ENCODE results near the gene EIF4A2. TPM values are rescaled to one million over a fixed set of nuclear protein-coding genes. Genes with fewer than 3 reads are reported as not detected.
"Not testable (repeated sequence)": the region's sequence is repeated elsewhere in the genome, so short reads cannot be mapped to it uniquely, and the experiment has no call there.

Gene EIF4A2
- total RNA-seq, 1 donor from 2014 or later, result 292 TPM

DNA sequence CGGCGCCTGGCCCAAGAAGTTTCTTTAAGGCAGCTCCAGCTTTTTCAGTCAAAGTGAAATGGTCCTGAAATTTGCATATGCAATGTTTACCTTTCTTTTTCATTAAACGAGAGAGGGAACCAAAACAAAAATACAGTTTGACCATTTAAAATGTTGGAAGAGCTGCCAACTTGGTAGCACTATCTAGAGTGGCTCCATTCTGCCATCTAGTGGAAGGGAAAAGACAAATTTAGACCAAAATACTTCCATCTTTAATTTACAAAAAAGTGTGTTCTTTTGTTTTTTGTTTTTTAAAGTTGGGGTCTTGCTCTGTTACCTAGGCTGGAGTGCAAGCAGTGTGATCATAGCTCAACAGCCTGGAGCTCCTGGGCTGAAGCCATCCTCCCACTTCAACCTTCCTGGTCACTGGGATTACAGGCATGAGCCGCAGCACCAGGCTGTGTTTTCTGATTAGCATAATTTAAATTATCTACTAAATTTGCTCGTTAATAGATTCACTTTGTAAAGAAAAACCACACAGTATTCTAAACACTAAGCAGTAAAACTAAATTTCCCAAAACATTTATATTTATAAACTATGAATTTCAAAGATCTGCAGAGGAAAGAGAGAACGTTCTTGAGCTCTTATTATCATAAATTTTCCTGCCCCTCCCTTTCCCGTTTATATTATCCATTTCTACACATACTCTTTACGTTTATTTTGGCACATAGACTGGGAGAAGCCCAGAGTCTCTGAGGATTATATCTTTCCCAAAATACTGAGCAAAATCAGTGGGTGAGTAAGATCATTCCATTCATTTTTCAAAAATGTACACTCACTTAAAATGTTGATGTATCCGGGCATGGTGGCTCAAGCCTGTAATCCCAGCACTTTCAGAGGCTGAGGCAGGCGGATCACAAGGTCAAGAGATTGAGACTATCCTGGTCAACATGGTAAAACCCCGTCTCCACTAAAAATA is 38.3 kb downstream of the EIF4A2 start:
- TF ChIP-seq, protein P1, sequence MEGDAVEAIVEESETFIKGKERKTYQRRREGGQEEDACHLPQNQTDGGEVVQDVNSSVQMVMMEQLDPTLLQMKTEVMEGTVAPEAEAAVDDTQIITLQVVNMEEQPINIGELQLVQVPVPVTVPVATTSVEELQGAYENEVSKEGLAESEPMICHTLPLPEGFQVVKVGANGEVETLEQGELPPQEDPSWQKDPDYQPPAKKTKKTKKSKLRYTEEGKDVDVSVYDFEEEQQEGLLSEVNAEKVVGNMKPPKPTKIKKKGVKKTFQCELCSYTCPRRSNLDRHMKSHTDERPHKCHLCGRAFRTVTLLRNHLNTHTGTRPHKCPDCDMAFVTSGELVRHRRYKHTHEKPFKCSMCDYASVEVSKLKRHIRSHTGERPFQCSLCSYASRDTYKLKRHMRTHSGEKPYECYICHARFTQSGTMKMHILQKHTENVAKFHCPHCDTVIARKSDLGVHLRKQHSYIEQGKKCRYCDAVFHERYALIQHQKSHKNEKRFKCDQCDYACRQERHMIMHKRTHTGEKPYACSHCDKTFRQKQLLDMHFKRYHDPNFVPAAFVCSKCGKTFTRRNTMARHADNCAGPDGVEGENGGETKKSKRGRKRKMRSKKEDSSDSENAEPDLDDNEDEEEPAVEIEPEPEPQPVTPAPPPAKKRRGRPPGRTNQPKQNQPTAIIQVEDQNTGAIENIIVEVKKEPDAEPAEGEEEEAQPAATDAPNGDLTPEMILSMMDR (IDR thresholded peaks at IDR 0.05; ENCODE audit: insufficient read depth, low read length, poor library complexity, severe bottlenecking), result peak; percentile 63
- H3K4me3 ChIP-seq (ENCODE audit: low read depth, low read length), result no peak overlapping the region
- no peak for DNase-seq (ENCODE audit: low read depth)
- peaks cover 3% of the 10 kb centered on the region for H3K27me3 ChIP-seq (ENCODE audit: control insufficient read depth, insufficient read depth, low read length)
- no peaks in the 10 kb centered on the region for H3K36me3 ChIP-seq (ENCODE audit: control insufficient read depth, insufficient read depth, low read length)

DNA sequence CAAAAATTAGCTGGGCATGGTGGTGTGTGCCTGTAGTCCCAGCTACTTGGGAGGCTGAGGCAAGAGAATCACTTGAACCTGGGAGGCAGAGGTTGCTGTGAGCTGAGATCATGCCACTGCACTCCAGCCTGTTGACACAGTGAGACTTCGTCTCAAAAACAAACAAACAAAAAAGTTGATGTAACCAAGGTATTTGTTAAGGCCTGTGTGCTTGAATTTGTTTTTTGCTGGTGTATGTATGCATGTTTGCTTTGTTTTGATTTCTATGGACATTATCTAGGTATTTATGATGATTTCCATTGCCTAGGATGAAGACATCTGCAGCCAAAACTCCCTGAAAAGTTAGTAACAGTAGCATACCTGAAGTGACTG is 39.0 kb downstream of the EIF4A2 start:
- not testable (repeated sequence) for H3K4me3 ChIP-seq (ENCODE audit: low read depth, low read length); H3K36me3 ChIP-seq (ENCODE audit: control insufficient read depth, insufficient read depth, low read length); DNase-seq (ENCODE audit: low read depth)

DNA sequence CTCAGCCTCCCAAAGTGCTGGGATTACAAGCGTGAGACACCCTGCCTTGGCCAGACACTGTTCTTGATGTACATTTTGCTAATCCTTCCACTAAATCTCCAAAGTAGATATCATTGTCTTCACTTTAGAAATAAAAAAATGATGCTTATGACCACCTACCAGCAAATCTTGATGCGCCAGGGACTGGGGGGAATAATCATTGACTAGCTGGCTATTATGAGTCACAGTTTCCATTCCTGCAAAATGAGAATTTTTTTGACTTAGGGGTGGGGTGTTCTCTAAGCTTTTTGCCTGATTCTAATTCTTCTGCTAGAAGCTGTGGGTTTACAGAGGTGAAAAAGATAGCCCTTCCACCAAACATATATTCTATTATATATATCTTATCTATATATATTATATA is 40.0 kb downstream of the EIF4A2 start:
- TF ChIP-seq, protein P1 (IDR thresholded peaks at IDR 0.05; ENCODE audit: insufficient read depth, low read length, poor library complexity, severe bottlenecking), result no peak
- Histone ChIP-seq H3K27me3 (ENCODE audit: control insufficient read depth, insufficient read depth, low read length) (peaks cover 8% of the 10 kb centered on the region), H3K4me3 (ENCODE audit: low read depth, low read length) (no peak overlapping the region), H3K36me3 (ENCODE audit: control insufficient read depth, insufficient read depth, low read length) (no peaks in the 10 kb centered on the region)
- no peak for DNase-seq (ENCODE audit: low read depth)

More for the DNA sequence above, 39.0 kb downstream of the EIF4A2 start:
- not testable (repeated sequence) for H3K27me3 ChIP-seq (ENCODE audit: control insufficient read depth, insufficient read depth, low read length)

DNA sequence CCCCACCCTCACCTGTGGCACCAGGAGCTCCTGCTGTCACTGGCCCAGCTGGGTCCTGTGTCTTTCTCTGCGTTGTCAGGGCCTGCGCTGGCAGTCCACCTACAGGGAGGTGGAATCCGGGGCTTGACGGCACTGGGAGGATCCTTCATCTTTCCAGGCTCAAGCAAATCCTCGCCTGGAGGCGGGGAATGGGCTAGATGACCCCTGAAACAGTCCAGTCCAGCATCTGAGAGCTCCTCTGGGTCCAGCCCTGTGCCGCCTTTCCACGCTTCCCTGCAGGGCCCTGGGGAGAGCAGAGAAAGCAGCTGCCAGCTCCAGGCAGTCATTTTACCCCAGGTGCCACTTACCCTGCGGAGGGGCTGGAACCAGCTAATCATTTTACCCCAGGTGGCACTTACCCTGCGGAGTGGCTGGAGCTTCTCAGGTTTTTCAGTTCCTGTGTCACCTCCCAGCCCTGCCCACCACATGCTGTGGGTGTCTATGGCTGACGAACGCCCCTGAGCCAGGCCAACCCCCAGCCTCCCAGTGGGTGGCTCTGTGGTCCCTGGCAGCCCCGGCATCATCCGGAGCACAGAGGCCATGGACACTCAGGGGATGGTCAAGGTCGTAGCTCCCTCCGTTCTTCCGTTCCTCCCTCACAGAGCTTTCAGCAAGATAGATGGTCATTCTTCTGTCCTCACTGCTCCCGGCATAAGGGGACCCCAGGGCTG is 41.2 kb downstream of the EIF4A2 start:
- H3K4me3 ChIP-seq (ENCODE audit: low read depth, low read length), result no peak overlapping the region
- TF ChIP-seq, protein P1 (IDR thresholded peaks at IDR 0.05; ENCODE audit: insufficient read depth, low read length, poor library complexity, severe bottlenecking), result no peak
- H3K36me3 ChIP-seq (ENCODE audit: control insufficient read depth, insufficient read depth, low read length), result no peaks in the 10 kb centered on the region
- no peak for DNase-seq (ENCODE audit: low read depth)
- H3K27me3 ChIP-seq (ENCODE audit: control insufficient read depth, insufficient read depth, low read length), result peaks cover 16% of the 10 kb centered on the region

DNA sequence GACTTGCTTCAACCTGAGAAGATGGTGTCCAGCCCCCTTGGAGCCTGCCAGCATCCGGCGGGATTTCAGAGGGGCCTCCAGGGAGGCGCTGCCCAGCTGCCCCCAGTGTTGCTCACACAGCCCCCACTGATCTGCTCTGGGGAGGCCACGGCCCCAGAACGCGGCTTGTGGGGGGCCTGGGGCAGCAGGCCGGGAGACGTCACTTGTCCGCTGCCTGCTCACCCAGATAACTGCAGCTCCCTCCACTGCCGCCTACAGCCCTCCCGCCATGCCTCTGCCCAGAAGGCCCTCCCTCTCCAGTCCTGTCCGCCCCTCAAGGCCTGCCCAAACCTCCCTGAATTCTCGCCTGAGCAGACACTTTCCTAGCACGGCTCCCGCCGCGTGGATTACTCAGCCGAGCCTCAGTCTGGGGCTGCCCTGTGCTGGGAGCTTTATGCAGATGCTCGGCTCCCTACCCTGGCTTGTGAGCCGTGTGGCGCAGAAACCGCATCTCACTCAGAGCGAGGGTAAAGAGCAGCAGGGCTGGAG is 42.0 kb downstream of the EIF4A2 start:
- TF ChIP-seq, protein P1 (IDR thresholded peaks at IDR 0.05; ENCODE audit: insufficient read depth, low read length, poor library complexity, severe bottlenecking), result no peak
- H3K27me3 ChIP-seq (ENCODE audit: control insufficient read depth, insufficient read depth, low read length), result peaks cover 23% of the 10 kb centered on the region
- no peaks in the 10 kb centered on the region for H3K36me3 ChIP-seq (ENCODE audit: control insufficient read depth, insufficient read depth, low read length)
- DNase-seq (ENCODE audit: low read depth), result no peak
- H3K4me3 ChIP-seq (ENCODE audit: low read depth, low read length), result no peak overlapping the region

DNA sequence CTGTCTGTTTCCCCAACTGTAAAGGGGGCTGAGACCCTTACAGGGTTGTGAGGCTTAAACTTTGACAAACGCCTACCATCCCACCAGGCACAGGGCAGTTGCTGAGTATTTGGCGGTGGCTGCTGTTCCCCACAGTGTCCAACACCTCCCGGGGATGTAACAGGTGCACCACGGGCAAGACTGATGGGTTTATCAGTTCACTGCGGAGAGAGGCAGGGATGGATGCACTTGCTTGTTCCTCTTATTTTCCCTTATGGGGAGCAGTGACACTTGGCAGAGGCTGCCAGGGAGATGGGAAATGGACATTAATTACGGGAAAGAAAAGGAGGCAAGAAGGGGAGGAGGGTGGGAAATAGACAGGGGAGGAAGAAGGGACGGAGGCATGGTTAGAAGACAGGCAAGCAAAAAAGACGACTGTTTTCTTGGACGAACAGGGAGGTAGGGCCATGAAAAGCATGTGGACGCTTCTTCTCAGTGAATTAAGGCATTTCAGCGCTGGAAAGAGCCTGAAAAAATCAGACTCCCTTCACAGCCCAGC is 42.6 kb downstream of the EIF4A2 start:
- no peak for DNase-seq (ENCODE audit: low read depth)
- no peaks in the 10 kb centered on the region for H3K36me3 ChIP-seq (ENCODE audit: control insufficient read depth, insufficient read depth, low read length)
- peaks cover 24% of the 10 kb centered on the region for H3K27me3 ChIP-seq (ENCODE audit: control insufficient read depth, insufficient read depth, low read length)
- no peak overlapping the region for H3K4me3 ChIP-seq (ENCODE audit: low read depth, low read length)
- TF ChIP-seq, protein P1 (IDR thresholded peaks at IDR 0.05; ENCODE audit: insufficient read depth, low read length, poor library complexity, severe bottlenecking), result no peak
